Mesendoderm (in vitro differentiated cells): ENCODE results near the gene ELOVL2.

Experiments used
- DNase-seq: peaks from one replicate; pipeline ENCODE4 v3.0.0; 2013
- H2AK5ac ChIP-seq: 2 replicates; pipeline ENCODE4 v1.6.1; 2013; ENCODE audit warnings: low read length, inconsistent platforms
- H2BK120ac ChIP-seq: 2 replicates; pipeline ENCODE4 v1.6.1; 2013; ENCODE audit warnings: low read depth, mild to moderate bottlenecking, low read length, moderate library complexity, mixed read lengths
- H2BK15ac ChIP-seq: replicated peaks from 2 replicates; pipeline ENCODE4 v1.6.1; 2013; ENCODE audit warnings: low read depth, mild to moderate bottlenecking, moderate library complexity
- H2BK5ac ChIP-seq: 2 replicates; pipeline ENCODE4 v1.6.1; 2013; ENCODE audit warnings: low read length, inconsistent platforms
- H3K18ac ChIP-seq: 2 replicates; pipeline ENCODE4 v1.6.1; 2013; ENCODE audit warnings: mild to moderate bottlenecking, low read length, mixed read lengths
- H3K23ac ChIP-seq: one replicate; pipeline ENCODE4 v1.6.1; 2013; ENCODE audit warnings: low read length
- H3K27ac ChIP-seq: 2 replicates; pipeline ENCODE4 v1.5.1; 2013; ENCODE audit warnings: low read depth, mild to moderate bottlenecking, inconsistent platforms, low read length, moderate library complexity
- H3K27me3 ChIP-seq: 2 replicates; pipeline ENCODE4 v1.6.1; 2013; ENCODE audit warnings: low read length, control low read depth, mild to moderate bottlenecking, inconsistent platforms; ENCODE audit not compliant: insufficient read depth, poor library complexity
- H3K36me3 ChIP-seq: 2 replicates; pipeline ENCODE4 v1.6.1; 2013; ENCODE audit warnings: low read length, inconsistent platforms; ENCODE audit not compliant: control insufficient read depth, insufficient read depth
- H3K4ac ChIP-seq: one replicate; pipeline ENCODE4 v1.6.1; 2013; ENCODE audit warnings: low read depth, mild to moderate bottlenecking, low read length, moderate library complexity
- H3K4me1 ChIP-seq: 2 replicates; pipeline ENCODE4 v1.6.1; 2013; ENCODE audit warnings: low read depth, low read length, inconsistent platforms; ENCODE audit not compliant: control insufficient read depth
- H3K4me2 ChIP-seq: 2 replicates; pipeline ENCODE4 v1.6.1; 2013; ENCODE audit warnings: low read length
- H3K4me3 ChIP-seq: 2 replicates; pipeline ENCODE4 v1.5.1; 2013; ENCODE audit warnings: mild to moderate bottlenecking, low read length
- H3K56ac ChIP-seq: one replicate; pipeline ENCODE4 v1.6.1; 2013; ENCODE audit warnings: low read length
- H3K79me1 ChIP-seq: 2 replicates; pipeline ENCODE4 v1.6.1; 2013; ENCODE audit warnings: low read length, inconsistent platforms
- H3K79me2 ChIP-seq: 2 replicates; pipeline ENCODE4 v1.6.1; 2013; ENCODE audit warnings: mild to moderate bottlenecking, low read length; ENCODE audit not compliant: control insufficient read depth, insufficient read depth
- H3K9ac ChIP-seq: 2 replicates; pipeline ENCODE4 v1.6.1; 2013; ENCODE audit warnings: low read length, inconsistent platforms
- H4K5ac ChIP-seq: one replicate; pipeline ENCODE4 v1.6.1; 2013; ENCODE audit warnings: low read length
- H4K8ac ChIP-seq: one replicate; pipeline ENCODE4 v1.6.1; 2013; ENCODE audit warnings: low read depth, mild to moderate bottlenecking, control low read depth, low read length, moderate library complexity
- WGBS: extraction: QIAGEN DNeasy Blood & Tissue Kit; methylation state at CpG from one replicate; pipeline ENCODE4 v1.1.7; 2013; ENCODE audit warnings: low lambda C conversion rate, missing lambda C conversion rate; ENCODE audit not compliant: insufficient coverage; ENCODE audit errors: extremely low coverage; 5-methylcytosine and 5-hydroxymethylcytosine counted together

ELOVL2 gene

DNA sequence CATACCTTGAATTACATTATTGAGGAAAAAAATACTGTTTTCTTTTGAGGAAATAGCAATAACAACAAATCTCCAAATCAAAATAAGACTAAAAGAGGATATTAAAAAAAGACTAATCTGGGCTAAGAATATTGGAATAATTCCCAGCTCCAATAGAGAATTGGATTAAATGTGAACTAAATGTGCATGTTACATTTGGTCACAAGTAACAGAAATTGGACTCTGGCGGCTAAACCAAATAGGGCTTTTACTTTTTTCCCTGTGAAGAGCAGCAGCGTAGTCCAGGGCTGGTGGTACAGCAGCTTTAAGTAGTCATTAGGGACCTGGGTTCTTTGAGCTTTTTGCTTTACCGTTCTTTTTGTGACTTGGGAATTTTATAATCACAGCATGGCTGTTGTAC is 71.9 kb downstream of the ELOVL2 start:
- Histone ChIP-seq H3K4me2 (no peak overlapping the region), H3K27ac (no peak overlapping the region), H2BK120ac (no peak overlapping the region), H3K4ac (no peak overlapping the region), H3K79me2 (no peaks in the 10 kb centered on the region), H3K9ac (no peak overlapping the region), H3K56ac (no peak overlapping the region), H3K27me3 (no peaks in the 10 kb centered on the region), H4K8ac (no peak overlapping the region), H3K23ac (no peak overlapping the region), H3K4me1 (peaks cover 3% of the 10 kb centered on the region), H2BK15ac (no peak overlapping the region), H4K5ac (no peak overlapping the region), H3K4me3 (no peak overlapping the region), H3K79me1 (no peaks in the 10 kb centered on the region), H3K36me3 (no peaks in the 10 kb centered on the region), H3K18ac (no peak overlapping the region), H2AK5ac (no peak overlapping the region), H2BK5ac (no peak overlapping the region)
- DNase-seq, result no peak
- WGBS, result no CpG with 5 or more reads among the region's 3 CpGs

GRCh38 chr6:10970731-10971130 is 73.4 kb downstream of the ELOVL2 start:
- no peaks in the 10 kb centered on the region for H3K36me3 ChIP-seq
- no peak overlapping the region for H3K4me2 ChIP-seq
- H3K79me2 ChIP-seq, result no peaks in the 10 kb centered on the region
- no peak overlapping the region for H4K8ac ChIP-seq
- WGBS, result no CpG with 5 or more reads among the region's 3 CpGs
- H3K18ac ChIP-seq, result no peak overlapping the region
- H2BK5ac ChIP-seq, result no peak overlapping the region
- H3K23ac ChIP-seq, result no peak overlapping the region
- peaks cover 3% of the 10 kb centered on the region for H3K4me1 ChIP-seq
- no peak overlapping the region for H3K27ac ChIP-seq
- no peak overlapping the region for H2BK120ac ChIP-seq
- H3K4me3 ChIP-seq, result no peak overlapping the region
- H3K27me3 ChIP-seq, result no peaks in the 10 kb centered on the region
- no peaks in the 10 kb centered on the region for H3K79me1 ChIP-seq
- H3K4ac ChIP-seq, result no peak overlapping the region
- no peak overlapping the region for H3K9ac ChIP-seq
- no peak overlapping the region for H2AK5ac ChIP-seq
- H2BK15ac ChIP-seq, result no peak overlapping the region
- no peak overlapping the region for H4K5ac ChIP-seq
- no peak overlapping the region for H3K56ac ChIP-seq
- peak; percentile 63 for DNase-seq

DNA sequence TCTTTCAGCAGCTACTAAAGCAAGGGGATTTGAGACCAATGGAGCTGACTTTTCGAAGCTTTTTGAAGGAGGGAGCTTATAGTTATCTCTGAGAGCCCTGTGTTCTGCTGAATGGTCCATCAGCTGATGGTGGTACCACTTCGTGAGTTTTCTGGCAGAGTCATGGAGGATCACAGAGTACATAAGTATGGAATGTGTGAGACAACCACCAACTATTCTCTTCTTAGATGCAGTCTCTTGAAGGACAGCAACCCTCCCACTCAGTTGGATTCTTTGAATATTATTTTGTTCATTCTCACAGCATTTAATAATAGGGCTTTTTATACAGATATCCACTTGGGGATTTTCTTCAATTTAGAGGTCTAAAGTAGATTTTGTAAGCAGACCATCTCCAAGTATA is 75.3 kb downstream of the ELOVL2 start:
- Histone ChIP-seq H3K4me3 (no peak overlapping the region), H3K27me3 (no peaks in the 10 kb centered on the region), H3K36me3 (no peaks in the 10 kb centered on the region), H2BK5ac (no peak overlapping the region), H3K56ac (no peak overlapping the region), H2AK5ac (no peak overlapping the region), H3K27ac (no peak overlapping the region), H3K4me1 (peaks cover 3% of the 10 kb centered on the region), H3K79me1 (no peaks in the 10 kb centered on the region), H3K18ac (no peak overlapping the region), H3K4ac (no peak overlapping the region), H2BK15ac (no peak overlapping the region), H3K4me2 (no peak overlapping the region), H2BK120ac (no peak overlapping the region), H4K5ac (no peak overlapping the region), H3K79me2 (no peaks in the 10 kb centered on the region), H3K9ac (no peak overlapping the region), H4K8ac (no peak overlapping the region), H3K23ac (no peak overlapping the region)
- no peak for DNase-seq
- WGBS, result no CpG with 5 or more reads among the region's 2 CpGs

DNA sequence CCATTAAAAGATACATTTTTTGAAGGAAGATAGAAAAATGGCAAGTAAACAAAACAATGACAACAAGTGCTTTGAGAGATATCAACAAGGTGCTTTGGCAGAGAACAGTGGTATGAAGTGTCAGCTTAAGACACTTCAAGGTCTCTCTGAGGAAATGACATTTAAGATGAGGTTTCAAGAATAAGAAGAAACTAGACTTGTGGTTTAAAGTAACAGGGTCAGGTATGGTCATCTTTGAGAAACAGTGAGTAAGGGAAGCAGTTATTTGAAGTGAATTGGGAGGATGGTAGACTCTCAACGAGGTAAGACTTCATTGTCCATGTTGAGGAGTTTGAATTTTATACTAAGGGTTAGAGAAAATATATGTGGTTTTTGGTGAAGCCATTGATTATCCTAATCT is 79.4 kb downstream of the ELOVL2 start:
- no peak overlapping the region for H3K4ac ChIP-seq
- no peak overlapping the region for H3K4me2 ChIP-seq
- no peak overlapping the region for H3K18ac ChIP-seq
- no peaks in the 10 kb centered on the region for H3K36me3 ChIP-seq
- H4K8ac ChIP-seq, result no peak overlapping the region
- 100% methylated on average over 1 of the region's 1 CpG for WGBS
- no peak overlapping the region for H3K23ac ChIP-seq
- H3K79me1 ChIP-seq, result no peaks in the 10 kb centered on the region
- H4K5ac ChIP-seq, result no peak overlapping the region
- no peaks in the 10 kb centered on the region for H3K4me1 ChIP-seq
- no peak overlapping the region for H3K56ac ChIP-seq
- H2BK5ac ChIP-seq, result no peak overlapping the region
- no peak overlapping the region for H2BK15ac ChIP-seq
- H3K4me3 ChIP-seq, result no peak overlapping the region
- H2AK5ac ChIP-seq, result no peak overlapping the region
- H2BK120ac ChIP-seq, result no peak overlapping the region
- DNase-seq, result no peak
- no peaks in the 10 kb centered on the region for H3K79me2 ChIP-seq
- H3K9ac ChIP-seq, result no peak overlapping the region
- H3K27me3 ChIP-seq, result no peaks in the 10 kb centered on the region
- H3K27ac ChIP-seq, result no peak overlapping the region

DNA sequence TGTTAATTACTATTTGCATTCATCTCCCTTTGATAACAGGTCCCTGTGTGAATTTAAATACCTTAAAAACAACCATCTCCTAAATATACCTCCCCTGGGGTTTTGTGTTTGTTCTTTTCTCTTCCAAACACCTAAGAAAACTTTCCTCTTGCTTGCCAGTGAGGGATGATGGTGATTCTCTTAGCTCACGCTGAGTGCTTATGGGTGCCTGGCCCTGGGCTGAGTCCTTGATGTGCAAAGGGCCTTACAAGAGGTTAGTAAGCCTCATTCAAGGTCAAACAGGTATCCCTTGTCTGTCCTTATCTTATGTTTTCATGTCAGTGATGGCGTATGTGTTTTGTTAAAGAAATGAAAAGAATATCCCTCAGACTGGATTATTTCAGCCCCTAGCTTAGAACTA is 81.0 kb downstream of the ELOVL2 start:
- no peak overlapping the region for H3K4me2 ChIP-seq
- H3K27me3 ChIP-seq, result no peaks in the 10 kb centered on the region
- no peak overlapping the region for H3K4me3 ChIP-seq
- no peak overlapping the region for H3K23ac ChIP-seq
- DNase-seq, result no peak
- no peak overlapping the region for H2BK120ac ChIP-seq
- H4K8ac ChIP-seq, result no peak overlapping the region
- H4K5ac ChIP-seq, result no peak overlapping the region
- no peaks in the 10 kb centered on the region for H3K36me3 ChIP-seq
- no peak overlapping the region for H3K27ac ChIP-seq
- WGBS, result no CpG with 5 or more reads among the region's 2 CpGs
- H3K4ac ChIP-seq, result no peak overlapping the region
- no peaks in the 10 kb centered on the region for H3K79me2 ChIP-seq
- no peaks in the 10 kb centered on the region for H3K79me1 ChIP-seq
- no peak overlapping the region for H2BK15ac ChIP-seq
- no peak overlapping the region for H3K9ac ChIP-seq
- H3K56ac ChIP-seq, result no peak overlapping the region
- H2AK5ac ChIP-seq, result no peak overlapping the region
- no peaks in the 10 kb centered on the region for H3K4me1 ChIP-seq
- H3K18ac ChIP-seq, result no peak overlapping the region
- no peak overlapping the region for H2BK5ac ChIP-seq

DNA sequence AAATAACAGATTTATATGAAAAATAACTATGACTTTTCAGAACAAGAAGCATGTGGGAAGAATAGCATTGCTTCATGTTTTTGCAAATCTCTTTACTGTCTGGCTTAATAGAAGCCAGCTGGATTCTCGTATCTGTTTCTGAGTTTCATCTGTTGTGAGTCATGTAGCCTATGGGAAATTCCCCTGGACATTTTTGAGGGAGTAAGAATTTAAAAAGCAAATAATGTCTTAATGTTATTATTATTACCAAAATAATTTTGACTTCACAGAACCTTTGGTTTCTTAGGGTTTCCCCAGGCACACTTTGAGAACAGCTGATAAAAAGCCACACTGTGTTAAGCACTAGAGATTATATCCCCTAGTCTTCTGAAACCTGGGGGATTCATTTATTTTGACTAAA is 81.4 kb downstream of the ELOVL2 start:
- DNase-seq, result no peak
- Histone ChIP-seq H3K56ac (no peak overlapping the region), H4K5ac (no peak overlapping the region), H3K4me1 (no peaks in the 10 kb centered on the region), H4K8ac (no peak overlapping the region), H3K4me3 (no peak overlapping the region), H2BK5ac (no peak overlapping the region), H2BK15ac (no peak overlapping the region), H3K18ac (no peak overlapping the region), H3K36me3 (no peaks in the 10 kb centered on the region), H3K79me1 (no peaks in the 10 kb centered on the region), H2BK120ac (no peak overlapping the region), H3K4me2 (no peak overlapping the region), H3K79me2 (no peaks in the 10 kb centered on the region), H3K23ac (no peak overlapping the region), H2AK5ac (no peak overlapping the region), H3K27me3 (no peaks in the 10 kb centered on the region), H3K9ac (no peak overlapping the region), H3K4ac (no peak overlapping the region), H3K27ac (no peak overlapping the region)
- WGBS, result no CpG with 5 or more reads among the region's 1 CpG
